Measurements from ENCODE around the gene PAX1.

DNA sequence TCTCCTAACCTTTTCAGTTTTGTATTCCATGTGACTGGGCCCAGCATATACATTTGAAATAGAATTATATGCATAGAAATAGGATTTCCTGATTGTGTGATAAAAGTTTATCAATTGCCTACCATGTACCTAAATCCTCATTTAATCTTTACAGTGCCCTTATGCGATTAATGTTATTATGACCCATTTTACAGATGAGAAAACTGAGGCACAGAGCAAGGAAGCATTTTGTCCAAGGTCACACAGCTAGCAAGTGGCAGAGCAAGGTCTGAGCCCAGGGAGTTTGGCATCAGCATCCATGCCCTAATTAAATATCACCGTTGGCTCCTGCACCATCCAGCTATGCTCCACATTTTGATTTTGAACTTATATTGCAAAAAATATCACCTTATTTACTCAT is 28.2 kb upstream of the PAX1 start:
- TF ChIP-seq, protein P1, sequence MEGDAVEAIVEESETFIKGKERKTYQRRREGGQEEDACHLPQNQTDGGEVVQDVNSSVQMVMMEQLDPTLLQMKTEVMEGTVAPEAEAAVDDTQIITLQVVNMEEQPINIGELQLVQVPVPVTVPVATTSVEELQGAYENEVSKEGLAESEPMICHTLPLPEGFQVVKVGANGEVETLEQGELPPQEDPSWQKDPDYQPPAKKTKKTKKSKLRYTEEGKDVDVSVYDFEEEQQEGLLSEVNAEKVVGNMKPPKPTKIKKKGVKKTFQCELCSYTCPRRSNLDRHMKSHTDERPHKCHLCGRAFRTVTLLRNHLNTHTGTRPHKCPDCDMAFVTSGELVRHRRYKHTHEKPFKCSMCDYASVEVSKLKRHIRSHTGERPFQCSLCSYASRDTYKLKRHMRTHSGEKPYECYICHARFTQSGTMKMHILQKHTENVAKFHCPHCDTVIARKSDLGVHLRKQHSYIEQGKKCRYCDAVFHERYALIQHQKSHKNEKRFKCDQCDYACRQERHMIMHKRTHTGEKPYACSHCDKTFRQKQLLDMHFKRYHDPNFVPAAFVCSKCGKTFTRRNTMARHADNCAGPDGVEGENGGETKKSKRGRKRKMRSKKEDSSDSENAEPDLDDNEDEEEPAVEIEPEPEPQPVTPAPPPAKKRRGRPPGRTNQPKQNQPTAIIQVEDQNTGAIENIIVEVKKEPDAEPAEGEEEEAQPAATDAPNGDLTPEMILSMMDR (IDR thresholded peaks at IDR 0.05 in 4 of 5, conservative IDR thresholded peaks at IDR 0.05 in 1 of 5), result no peak
- TF ChIP-seq POLR2A (IDR thresholded peaks at IDR 0.05), result no peak
